Common myeloid progenitor, CD34-positive (primary cell): Measurements from ENCODE around the gene ITGB3BP.

ENCODE experiments used
- CTCF ChIA-PET: fragments of 350-600 bp; sonication (Branson Sonifier 250); formaldehyde crosslinking; loops from one replicate; lab custom pipeline; 2021; ENCODE audit warnings: antibody characterized with exemption; lab: Charles Lee
- POLR2A ChIA-PET: fragments of 350-600 bp; sonication (Branson Sonifier 250); formaldehyde crosslinking; loops from one replicate; lab custom pipeline; 2021; ENCODE audit warnings: antibody characterized with exemption; lab: Charles Lee
- DNase-seq, 3 donors: peaks; one replicate each; pipeline versions ENCODE4 v3.0.0 to v3.0.0-alpha.2; 2013
- H3K27ac ChIP-seq, 2 experiments: 1 replicate in 1 of 2; 2 replicates in 1 of 2; pipeline ENCODE4 v1.7.0; 2013; ENCODE audit warnings: inconsistent platforms in 2 of 2, low read length in 2 of 2, mild to moderate bottlenecking in 2 of 2, low read depth in 1 of 2, moderate library complexity in 1 of 2; ENCODE audit not compliant: severe bottlenecking in 2 of 2, insufficient read depth in 1 of 2, poor library complexity in 1 of 2
- H3K27me3 ChIP-seq, 5 experiments: replicated peaks in 2 of 5; 1 replicate in 3 of 5; 2 replicates in 2 of 5; pipeline versions ENCODE4 v1.6.1 to v1.7.0; 2013; ENCODE audit warnings: low read length in 4 of 5, mild to moderate bottlenecking in 2 of 5, moderate library complexity in 2 of 5, inconsistent platforms in 1 of 5; ENCODE audit not compliant: insufficient read depth in 5 of 5, control insufficient read depth in 4 of 5
- H3K36me3 ChIP-seq, 4 experiments: 1 replicate in 2 of 4; 2 replicates in 2 of 4; pipeline versions ENCODE4 v1.6.1 to v1.7.0; 2013; ENCODE audit warnings: low read length in 3 of 4, control low read depth in 1 of 4, mild to moderate bottlenecking in 1 of 4; ENCODE audit not compliant: control insufficient read depth in 4 of 4, insufficient read depth in 4 of 4
- H3K4me1 ChIP-seq, 4 experiments: 1 replicate in 3 of 4; 2 replicates in 1 of 4; pipeline versions ENCODE4 v1.6.1 to v1.7.1; 2013; ENCODE audit warnings: low read length in 3 of 4, mild to moderate bottlenecking in 3 of 4, control low read depth in 1 of 4, inconsistent platforms in 1 of 4, moderate library complexity in 1 of 4; ENCODE audit not compliant: control insufficient read depth in 4 of 4, insufficient read depth in 4 of 4; ENCODE audit errors: control extremely low read depth in 1 of 4
- H3K4me3 ChIP-seq, 7 experiments: 1 replicate in 4 of 7; 2 replicates in 3 of 7; pipeline versions ENCODE4 v1.5.1 to v1.7.0; 2013; ENCODE audit warnings: mild to moderate bottlenecking in 7 of 7, low read length in 6 of 7, moderate library complexity in 6 of 7, inconsistent platforms in 2 of 7, low read depth in 2 of 7, control low read depth in 1 of 7; ENCODE audit not compliant: insufficient read depth in 4 of 7, control insufficient read depth in 1 of 7; ENCODE audit errors: extremely low read depth in 1 of 7
- H3K9me3 ChIP-seq, 5 experiments: 1 replicate in 4 of 5; 2 replicates in 1 of 5; pipeline versions ENCODE4 v1.6.1 to v1.7.1; 2013; ENCODE audit warnings: low read length in 4 of 5, mild to moderate bottlenecking in 2 of 5, inconsistent platforms in 1 of 5, low read depth in 1 of 5, moderate library complexity in 1 of 5; ENCODE audit not compliant: control insufficient read depth in 4 of 5, insufficient read depth in 2 of 5; ENCODE audit errors: control extremely low read depth in 1 of 5
- WGBS: methylation state at CpG from one replicate; pipeline ENCODE4 v1.1.5; 2013; ENCODE audit not compliant: insufficient coverage; 5-methylcytosine and 5-hydroxymethylcytosine counted together

ITGB3BP gene

GRCh38 chr1:63461661-63462230 lies 61.3 kb downstream of the ITGB3BP start:
- H3K27me3 ChIP-seq: no peaks in the 10 kb centered on the region
- WGBS: 100% methylated on average over 1 of the region's 1 CpG

GRCh38 chr1:63458750-63459149 lies 64.3 kb downstream of the ITGB3BP start:
- POLR2A ChIA-PET: interaction anchor here (0.8 kb wide), 1 partner anchor 21 kb away, joined by 4 read pairs; no protein-coding TSS in a partner anchor
- H3K27me3 ChIP-seq: no peaks in the 10 kb centered on the region

More at GRCh38 chr1:63461661-63462230, 61.3 kb downstream of the ITGB3BP start:
- POLR2A ChIA-PET: no interaction called here
- no peaks in the 10 kb centered on the region for H3K4me1 ChIP-seq
- no peak overlapping the region for H3K4me3 ChIP-seq
- peaks cover 0 to 10% (median 5%) of the 10 kb centered on the region in 5 experiments for H3K9me3 ChIP-seq
- peaks cover 2 to 9% (median 8%) of the 10 kb centered on the region in 4 experiments for H3K36me3 ChIP-seq
- no peak for DNase-seq
- H3K27ac ChIP-seq: no peak overlapping the region
- CTCF ChIA-PET: no interaction called here

GRCh38 chr1:63454269-63454668 lies 68.8 kb downstream of the ITGB3BP start:
- Histone ChIP-seq H3K4me1 (no peaks in the 10 kb centered on the region), H3K27ac (no peak overlapping the region), H3K27me3 (no peaks in the 10 kb centered on the region), H3K4me3 (no peak overlapping the region), H3K36me3 (no peaks in the 10 kb centered on the region), H3K9me3 (no peaks in the 10 kb centered on the region)
- ChIA-PET CTCF (no interaction called here), POLR2A (interaction anchor here (0.5 kb wide), 1 partner anchor 39 kb away, joined by 3 read pairs; no protein-coding TSS in a partner anchor)
- DNase-seq: peak; percentile 8 to 51 (median 42)

More at GRCh38 chr1:63458750-63459149, 64.3 kb downstream of the ITGB3BP start:
- H3K27ac ChIP-seq: no peak overlapping the region
- peaks cover 2 to 9% (median 8%) of the 10 kb centered on the region in 4 experiments for H3K36me3 ChIP-seq
- no peaks in the 10 kb centered on the region for H3K4me1 ChIP-seq
- peaks cover 0 to 10% (median 5%) of the 10 kb centered on the region in 5 experiments for H3K9me3 ChIP-seq
- H3K4me3 ChIP-seq: no peak overlapping the region
- no peak for DNase-seq
- CTCF ChIA-PET: interaction anchor here (0.7 to 1.4 kb wide), 2 partner anchors 35 to 79 kb away, joined by 3 to 4 read pairs; no protein-coding TSS in a partner anchor

GRCh38 chr1:63453232-63453631 lies 69.8 kb downstream of the ITGB3BP start:
- CTCF ChIA-PET: interaction anchor here (1.1 kb wide), 1 partner anchor 85 kb away, joined by 3 read pairs; no protein-coding TSS in a partner anchor
- Histone ChIP-seq H3K36me3 (no peaks in the 10 kb centered on the region), H3K9me3 (no peaks in the 10 kb centered on the region), H3K4me1 (no peaks in the 10 kb centered on the region), H3K27ac (no peak overlapping the region), H3K4me3 (no peak overlapping the region), H3K27me3 (no peaks in the 10 kb centered on the region)
- no CpG with 5 or more reads among the region's 2 CpGs for WGBS
- DNase-seq: no peak
- POLR2A ChIA-PET: no interaction called here

- Histone ChIP-seq H3K9me3 (no peaks in the 10 kb centered on the region), H3K36me3 (peaks cover 0 to 5% (median 1%) of the 10 kb centered on the region in 4 experiments), H3K27ac (no peak overlapping the region), H3K4me3 (no peak overlapping the region), H3K27me3 (no peaks in the 10 kb centered on the region), H3K4me1 (no peaks in the 10 kb centered on the region)
- CTCF ChIA-PET: no interaction called here
- POLR2A ChIA-PET: no interaction called here
- no CpG with 5 or more reads among the region's 1 CpG for WGBS
- DNase-seq: no peak
These were observed 72.6 kb downstream of the ITGB3BP start for GRCh38 chr1:63450416-63450815.

- Histone ChIP-seq H3K4me3 (no peak overlapping the region), H3K27ac (no peak overlapping the region), H3K4me1 (no peaks in the 10 kb centered on the region), H3K36me3 (peaks cover 0 to 5% (median 3%) of the 10 kb centered on the region in 4 experiments), H3K9me3 (no peaks in the 10 kb centered on the region), H3K27me3 (no peaks in the 10 kb centered on the region)
- CTCF ChIA-PET: interaction anchor here (0.7 kb wide), 1 partner anchor 119 kb away, joined by 3 read pairs; no protein-coding TSS in a partner anchor
- DNase-seq: no peak
- 100% methylated on average over 2 of the region's 3 CpGs for WGBS
- POLR2A ChIA-PET: no interaction called here
These were observed 74.2 kb downstream of the ITGB3BP start for GRCh38 chr1:63448731-63449246.

- Histone ChIP-seq H3K4me1 (no peaks in the 10 kb centered on the region), H3K9me3 (no peaks in the 10 kb centered on the region), H3K36me3 (peaks cover 0 to 5% (median 2%) of the 10 kb centered on the region in 4 experiments), H3K27me3 (no peaks in the 10 kb centered on the region), H3K4me3 (no peak overlapping the region), H3K27ac (no peak overlapping the region)
- CTCF ChIA-PET: interaction anchor here (0.9 to 1.6 kb wide), 3 partner anchors 18 to 115 kb away, joined by 3 to 5 read pairs (median 4); no protein-coding TSS in a partner anchor
- POLR2A ChIA-PET: no interaction called here
- no peak for DNase-seq
These were observed 80.9 kb downstream of the ITGB3BP start for GRCh38 chr1:63442141-63442475.
